Activated CD8-positive, alpha-beta T cell treated with anti-CD3 and anti-CD28 coated beads for 36 hours (primary cell): ENCODE data around the gene NUDT19. TPM values are rescaled to one million over a fixed set of nuclear protein-coding genes. Genes with fewer than 3 reads are reported as not detected.
"Not testable (repeated sequence)": the region's sequence is repeated elsewhere in the genome, so short reads cannot be mapped to it uniquely, and the experiment has no call there.

Experiments used
- ATAC-seq: fragments of 200-7000 bp; cut with Tn5 transposase; one replicate; pipeline ENCODE4 v1.10.0; 2021; ENCODE audit warnings: mild to moderate bottlenecking, moderate library complexity
- CTCF ChIA-PET: fragments of 350-600 bp; sonication (Branson Sonifier 250); formaldehyde crosslinking; loops from one replicate; lab custom pipeline; 2021; ENCODE audit warnings: antibody characterized with exemption; lab: Charles Lee
- POLR2A ChIA-PET: fragments of 350-600 bp; sonication (Branson Sonifier 250); formaldehyde crosslinking; loops from one replicate; lab custom pipeline; 2021; ENCODE audit warnings: antibody characterized with exemption; lab: Charles Lee
- DNase-seq: peaks from one replicate; pipeline ENCODE4 v3.0.0-alpha.2; 2020
- H3K27ac Mint-ChIP-seq: one replicate; pipeline ENCODE4 v1.8.0; 2021; ENCODE audit warnings: mild to moderate bottlenecking, mixed read lengths
- H3K27me3 Mint-ChIP-seq: one replicate; pipeline ENCODE4 v1.8.0; 2021; ENCODE audit warnings: mixed read lengths
- H3K36me3 Mint-ChIP-seq: one replicate; pipeline ENCODE4 v1.8.0; 2021; ENCODE audit warnings: low read depth, mixed read lengths
- H3K4me1 Mint-ChIP-seq: one replicate; pipeline ENCODE4 v1.8.0; 2021; ENCODE audit warnings: low read depth, mixed read lengths
- H3K4me3 Mint-ChIP-seq: one replicate; pipeline ENCODE4 v1.8.0; 2021; ENCODE audit warnings: mild to moderate bottlenecking, moderate library complexity, mixed read lengths
- H3K9me3 Mint-ChIP-seq: one replicate; pipeline ENCODE4 v1.8.0; 2021; ENCODE audit warnings: mixed read lengths
- CTCF ChIP-seq: fragments of 200-600 bp; IDR thresholded peaks from one replicate; pipeline ENCODE4 v1.8.0; 2022; ENCODE audit warnings: antibody characterized with exemption, mild to moderate bottlenecking
- intact Hi-C: fragments of 100-400 bp; cut with micrococcal nuclease; formaldehyde crosslinking; loops from one replicate; pipeline ENCODE4 v1.10.0; 2022
- total RNA-seq, 2 experiments: library from RNA; stranded (reverse); gene quantifications; one replicate each; pipeline ENCODE4 v1.2.3, GENCODE V29; 2021

The NUDT19 gene
- total RNA-seq, 2 experiments from 2014 or later: 16.1 to 17.5 TPM

GRCh38 chr19:32735936-32736335 lies 44.3 kb downstream of the NUDT19 start:
- TF ChIP-seq CTCF: no peak
- Mint-ChIP-seq H3K36me3 (no peaks in the 10 kb centered on the region), H3K4me3 (no peak overlapping the region), H3K27ac (no peak overlapping the region), H3K4me1 (no peaks in the 10 kb centered on the region), H3K9me3 (no peaks in the 10 kb centered on the region), H3K27me3 (peaks cover 16% of the 10 kb centered on the region)
- POLR2A ChIA-PET: no interaction called here
- CTCF ChIA-PET: no interaction called here
- intact Hi-C loops: no loop called here
- ATAC-seq (no peak), DNase-seq (no peak)

- no peaks in the 10 kb centered on the region for H3K36me3 Mint-ChIP-seq
- no peak overlapping the region for H3K27ac Mint-ChIP-seq
- DNase-seq (no peak), ATAC-seq (no peak)
- intact Hi-C loops: no loop called here
- peaks cover 14% of the 10 kb centered on the region for H3K27me3 Mint-ChIP-seq
- POLR2A ChIA-PET: no interaction called here
- no peak overlapping the region for H3K4me3 Mint-ChIP-seq
- CTCF ChIA-PET: no interaction called here
- no peak for TF ChIP-seq CTCF
- H3K4me1 Mint-ChIP-seq: peaks cover 9% of the 10 kb centered on the region
- no peaks in the 10 kb centered on the region for H3K9me3 Mint-ChIP-seq
These were observed 51.4 kb downstream of the NUDT19 start for GRCh38 chr19:32743021-32743420.

GRCh38 chr19:32743447-32743846 lies 51.8 kb downstream of the NUDT19 start:
- Mint-ChIP-seq H3K4me3 (no peak overlapping the region), H3K36me3 (no peaks in the 10 kb centered on the region), H3K27me3 (peaks cover 14% of the 10 kb centered on the region), H3K4me1 (peaks cover 13% of the 10 kb centered on the region), H3K27ac (no peak overlapping the region), H3K9me3 (no peaks in the 10 kb centered on the region)
- CTCF ChIA-PET: no interaction called here
- POLR2A ChIA-PET: no interaction called here
- intact Hi-C loops: no loop called here
- ATAC-seq (no peak), DNase-seq (no peak)
- no peak for TF ChIP-seq CTCF

GRCh38 chr19:32744555-32745325 lies 53.1 kb downstream of the NUDT19 start:
- no peak for TF ChIP-seq CTCF
- DNase-seq (peak; percentile 12), ATAC-seq (no peak)
- H3K36me3 Mint-ChIP-seq: no peaks in the 10 kb centered on the region
- CTCF ChIA-PET: no interaction called here
- intact Hi-C loops: no loop called here
- POLR2A ChIA-PET: no interaction called here
- H3K4me3 Mint-ChIP-seq: no peak overlapping the region
- H3K27me3 Mint-ChIP-seq: peaks cover 6% of the 10 kb centered on the region
- H3K27ac Mint-ChIP-seq: no peak overlapping the region
- H3K9me3 Mint-ChIP-seq: no peaks in the 10 kb centered on the region
- peaks cover 14% of the 10 kb centered on the region for H3K4me1 Mint-ChIP-seq

GRCh38 chr19:32745594-32746251 lies 54.1 kb downstream of the NUDT19 start:
- not testable (repeated sequence) for H3K9me3 Mint-ChIP-seq
- peak; percentile 20 for ATAC-seq

GRCh38 chr19:32746631-32747196 lies 55.1 kb downstream of the NUDT19 start:
- H3K4me3 Mint-ChIP-seq, POLR2A ChIA-PET, H3K27ac Mint-ChIP-seq: not testable (repeated sequence)

More at GRCh38 chr19:32745594-32746251, 54.1 kb downstream of the NUDT19 start:
- POLR2A ChIA-PET, H3K36me3 Mint-ChIP-seq, intact Hi-C loops, CTCF ChIA-PET, H3K27ac Mint-ChIP-seq, H3K4me3 Mint-ChIP-seq, H3K27me3 Mint-ChIP-seq: not testable (repeated sequence)
- H3K4me1 Mint-ChIP-seq: peaks cover 14% of the 10 kb centered on the region
- DNase-seq: peak; percentile 5

More at GRCh38 chr19:32746631-32747196, 55.1 kb downstream of the NUDT19 start:
- intact Hi-C loops, H3K36me3 Mint-ChIP-seq, H3K9me3 Mint-ChIP-seq, CTCF ChIA-PET: not testable (repeated sequence)
- DNase-seq (peak; percentile 30), ATAC-seq (peak; percentile 85)
- peaks cover 14% of the 10 kb centered on the region for H3K4me1 Mint-ChIP-seq
- H3K27me3 Mint-ChIP-seq: peaks cover 11% of the 10 kb centered on the region
